GM12891 (cell line): Measurements from ENCODE around the gene ZNF800.
"Not testable (repeated sequence)": the region's sequence is repeated elsewhere in the genome, so short reads cannot be mapped to it uniquely, and the experiment has no call there.

Experiments
- DNase-seq: peaks from one replicate; pipeline ENCODE4 v3.0.0; 2011; ENCODE audit warnings: low spot score; ENCODE audit not compliant: insufficient read length
- FAIRE-seq: peaks from 2 replicates; lab custom pipeline; 2011; peaks lifted over from hg19 to GRCh38; lab: Jason Lieb, UNC
- PAX5 ChIP-seq: IDR thresholded peaks from 2 replicates; pipeline ENCODE4 v1.6.1; 2011; ENCODE audit warnings: low read length, moderate library complexity, mild to moderate bottlenecking; ENCODE audit not compliant: insufficient read depth, severe bottlenecking
- POLR2A ChIP-seq: IDR thresholded peaks from 2 replicates; pipeline ENCODE4 v1.6.1; 2011; ENCODE audit warnings: low read depth, low read length, control low read depth
- POLR2AphosphoS5 ChIP-seq: IDR thresholded peaks from 2 replicates; pipeline ENCODE4 v1.6.1; 2011; ENCODE audit warnings: low read depth, low read length, control low read depth
- POU2F2 ChIP-seq: IDR thresholded peaks from 2 replicates; pipeline ENCODE4 v1.6.1; 2011; ENCODE audit warnings: low read depth, mild to moderate bottlenecking, control low read depth, low read length, moderate library complexity
- SPI1 ChIP-seq: IDR thresholded peaks from 2 replicates; pipeline ENCODE4 v1.6.1; 2011; ENCODE audit warnings: low read depth, low read length, control low read depth
- TAF1 ChIP-seq: IDR thresholded peaks from 2 replicates; pipeline ENCODE4 v1.6.1; 2011; ENCODE audit warnings: low read depth, low read length, control low read depth

ZNF800 gene

DNA sequence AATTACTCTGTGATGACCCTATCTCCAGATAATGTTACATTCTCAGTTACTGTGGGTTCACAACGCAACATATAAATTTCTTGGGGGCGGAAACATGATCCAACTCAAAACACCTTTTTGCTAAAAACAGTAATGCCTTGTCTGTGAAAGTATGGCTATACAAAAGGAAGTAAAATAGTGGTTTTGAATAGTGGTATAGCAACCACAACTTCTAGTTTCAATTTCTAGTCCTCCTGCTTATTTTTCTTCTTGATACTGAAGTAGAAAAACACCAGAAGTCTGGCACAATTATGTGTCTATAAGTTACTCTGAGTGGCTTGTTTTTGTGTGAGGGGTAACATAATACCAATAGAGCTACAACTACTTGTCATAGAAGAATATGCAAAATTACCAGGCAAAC lies 21.5 kb upstream of the ZNF800 start:
- no peak for DNase-seq

DNA sequence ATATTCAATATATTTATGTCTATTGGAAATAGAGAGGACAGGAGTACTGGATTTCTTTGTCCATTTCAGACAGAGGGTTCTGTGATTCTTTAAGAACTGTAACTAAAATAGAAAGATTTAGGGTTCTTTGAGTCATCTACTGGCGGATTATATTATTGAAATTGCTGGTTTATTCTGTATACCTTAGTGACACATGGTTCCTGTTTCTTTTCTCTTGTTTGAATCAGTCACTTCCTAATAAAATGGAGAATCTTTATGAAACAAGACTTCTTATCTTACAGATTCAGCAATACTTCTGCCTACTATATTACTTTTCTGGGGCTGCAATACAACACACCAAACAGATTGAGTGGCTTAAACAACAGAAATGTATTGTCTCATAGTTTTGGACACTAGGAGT lies 20.8 kb upstream of the ZNF800 start:
- TF ChIP-seq TAF1: no peak
- no peak for TF ChIP-seq POLR2AphosphoS5
- TF ChIP-seq PAX5: no peak
- TF ChIP-seq SPI1: no peak
- no peak for TF ChIP-seq POLR2A
- TF ChIP-seq POU2F2: no peak
- no peak for FAIRE-seq
- DNase-seq: no peak

More for the DNA sequence above, 21.5 kb upstream of the ZNF800 start:
- TF ChIP-seq PAX5 (no peak), POU2F2 (no peak), POLR2A (no peak), POLR2AphosphoS5 (no peak), TAF1 (no peak), SPI1 (no peak)
- FAIRE-seq: peak; percentile 89

DNA sequence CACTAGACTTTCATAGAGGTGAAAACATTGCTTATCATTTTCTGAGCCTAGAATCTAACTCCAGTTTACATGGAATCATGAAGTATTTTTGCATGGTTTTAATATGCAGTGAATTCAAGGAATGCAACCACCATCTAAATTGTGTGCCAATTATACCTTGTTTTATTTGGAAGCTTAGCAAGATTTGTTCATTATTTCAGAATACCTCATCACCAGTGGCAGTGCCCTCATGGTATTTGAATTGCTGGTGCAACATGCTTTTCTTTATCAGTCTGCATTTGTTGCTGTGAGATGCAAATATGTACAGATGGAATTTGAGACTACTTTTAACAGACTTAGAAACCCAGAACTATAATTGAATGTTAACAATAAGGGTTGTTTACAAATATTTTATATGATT lies 18.7 kb upstream of the ZNF800 start:
- no peak for TF ChIP-seq SPI1
- no peak for TF ChIP-seq POLR2AphosphoS5
- no peak for TF ChIP-seq PAX5
- no peak for TF ChIP-seq POLR2A
- TF ChIP-seq TAF1: no peak
- TF ChIP-seq POU2F2: no peak
- FAIRE-seq (peak; percentile 20), DNase-seq (no peak)

DNA sequence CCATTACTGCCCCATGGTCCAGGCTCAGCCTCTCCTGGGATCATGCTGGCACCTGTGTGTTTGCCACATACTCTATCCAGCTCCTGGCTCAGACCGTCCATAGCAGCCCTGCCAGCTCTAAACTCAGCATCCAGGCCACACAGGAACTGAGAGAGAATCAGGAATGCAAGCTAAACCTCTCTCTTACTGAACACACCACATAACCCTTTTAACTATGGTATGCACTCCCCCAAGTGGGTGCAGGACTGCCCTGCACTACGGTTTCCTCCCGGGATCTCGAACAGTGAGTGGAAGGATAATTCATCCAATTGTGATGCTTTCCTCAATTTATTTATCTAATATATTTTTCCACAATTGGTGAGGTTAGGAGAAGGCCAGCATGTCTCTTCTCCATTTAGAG lies 17.1 kb upstream of the ZNF800 start:
- no peak for TF ChIP-seq SPI1
- no peak for TF ChIP-seq TAF1
- no peak for TF ChIP-seq POU2F2
- TF ChIP-seq POLR2A: no peak
- TF ChIP-seq PAX5: no peak
- no peak for TF ChIP-seq POLR2AphosphoS5
- FAIRE-seq: no peak
- no peak for DNase-seq

DNA sequence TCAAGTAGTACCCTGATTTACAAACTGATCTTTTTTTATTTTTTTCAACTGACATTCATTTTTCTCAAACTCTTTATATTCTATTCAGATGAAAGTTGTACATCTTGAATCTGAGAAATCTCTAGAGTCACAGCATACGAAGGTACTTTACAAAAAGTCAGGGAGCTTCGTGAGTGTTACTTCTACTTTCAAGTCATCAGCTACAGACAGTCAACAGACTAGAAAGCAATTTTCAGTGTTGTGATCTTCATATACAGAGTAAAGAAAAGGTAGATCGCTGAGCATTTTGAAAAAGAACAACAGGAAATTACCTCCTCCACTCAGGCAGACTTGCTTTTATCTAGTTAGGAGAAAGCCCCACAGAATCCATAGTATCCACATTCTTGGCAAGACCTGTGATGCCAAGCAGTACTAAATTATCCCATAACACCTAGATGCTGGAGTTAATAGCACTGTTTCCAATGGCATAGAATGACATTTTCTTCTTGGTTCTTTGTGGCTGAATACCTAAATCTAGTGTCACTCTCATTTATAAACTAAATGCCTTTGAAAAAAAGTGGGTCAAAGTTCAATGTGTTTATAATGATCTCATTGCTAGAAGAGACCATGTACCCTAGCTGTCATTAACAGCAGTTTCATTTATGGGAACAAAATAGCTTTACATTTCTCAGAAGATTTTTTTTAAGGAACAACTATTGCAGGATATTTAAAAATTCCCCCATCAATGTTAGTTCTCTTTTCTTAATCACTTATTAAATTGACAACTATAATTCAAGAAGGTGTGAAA lies 12.0 kb upstream of the ZNF800 start:
- FAIRE-seq (no peak), DNase-seq (no peak)
- TF ChIP-seq SPI1: no peak
- TF ChIP-seq PAX5: no peak
- TF ChIP-seq TAF1: no peak
- TF ChIP-seq POLR2AphosphoS5: no peak
- TF ChIP-seq POLR2A: no peak
- no peak for TF ChIP-seq POU2F2

DNA sequence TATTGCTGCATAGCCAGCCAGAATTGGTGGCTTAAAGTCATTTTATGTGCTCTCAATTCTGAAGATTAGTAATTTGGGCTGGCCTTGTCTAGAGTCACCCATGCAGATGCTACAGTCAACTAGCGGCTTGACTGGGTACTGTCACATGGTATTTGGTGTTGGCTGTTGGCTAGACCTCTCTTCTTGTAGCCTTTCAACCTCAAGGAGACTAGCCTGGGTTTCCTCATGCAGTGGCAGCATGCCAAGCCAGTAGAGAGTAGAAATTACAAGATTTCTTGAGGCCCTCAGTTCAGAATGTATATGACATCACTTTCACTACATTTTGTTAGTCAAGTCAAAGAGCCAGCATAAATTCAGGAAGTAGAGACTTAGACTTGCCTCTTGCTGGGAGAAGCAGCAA lies 3.7 kb upstream of the ZNF800 start:
- no peak for TF ChIP-seq SPI1
- TF ChIP-seq POLR2A: no peak
- TF ChIP-seq POLR2AphosphoS5: no peak
- TF ChIP-seq PAX5: no peak
- no peak for TF ChIP-seq TAF1
- TF ChIP-seq POU2F2: no peak
- DNase-seq (no peak), FAIRE-seq (no peak)

DNA sequence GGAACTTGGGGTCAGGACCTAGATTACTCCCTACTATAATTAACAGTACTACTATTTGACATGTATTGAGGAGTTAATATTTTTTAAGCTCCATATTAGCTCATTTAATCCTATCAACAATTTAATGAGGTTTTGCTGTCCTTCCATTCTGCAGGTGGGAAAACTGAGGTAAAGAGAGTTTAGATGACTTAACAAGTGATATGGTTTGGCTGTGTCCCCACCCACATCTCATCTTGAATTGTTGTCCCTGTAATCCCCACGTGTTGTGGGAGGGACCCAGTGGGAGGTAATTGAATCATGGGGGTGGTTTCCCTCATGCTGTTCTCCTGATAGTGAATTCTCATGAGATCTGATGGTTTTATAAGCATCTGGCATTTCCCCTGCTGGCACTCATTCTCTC lies 2.6 kb upstream of the ZNF800 start:
- DNase-seq, FAIRE-seq: not testable (repeated sequence)

DNA sequence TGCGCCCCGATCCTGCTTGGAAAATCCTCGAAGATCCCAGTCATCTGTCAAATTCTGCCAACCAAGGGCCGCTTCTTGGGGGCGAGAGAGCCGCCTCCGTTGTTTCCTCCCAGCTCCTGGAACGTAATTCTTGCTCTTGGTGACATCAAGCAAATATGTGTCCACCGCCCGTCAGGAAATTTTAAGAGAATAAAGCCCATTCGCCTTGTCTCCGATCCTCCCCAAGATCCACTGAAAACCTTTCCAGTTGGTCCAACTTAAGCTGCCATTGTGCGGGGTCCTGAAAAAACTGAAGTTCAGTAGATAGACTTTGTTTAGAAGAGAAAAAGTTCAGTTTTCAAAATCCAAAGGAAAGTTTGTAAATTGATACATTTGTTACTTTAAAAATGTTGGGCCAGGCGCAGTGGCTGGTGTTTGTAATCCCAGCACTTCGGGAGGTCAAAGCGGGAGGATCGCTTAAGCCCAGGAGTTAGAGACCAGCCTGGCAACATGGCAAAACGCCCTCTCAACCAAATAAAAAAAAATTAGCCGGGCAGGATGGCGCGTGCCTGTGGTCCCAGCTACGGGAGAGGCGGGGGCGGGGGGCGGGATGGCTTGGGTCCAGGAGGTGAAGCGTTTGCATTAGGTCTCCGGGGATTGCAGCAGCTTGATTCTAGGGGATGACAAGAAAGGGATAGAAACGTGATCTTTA lies 1.0 kb upstream of the ZNF800 start:
- DNase-seq (no peak), FAIRE-seq (peak; percentile 23)
- TF ChIP-seq POLR2A (no peak), TAF1 (no peak), POLR2AphosphoS5 (no peak), PAX5 (no peak), SPI1 (no peak), POU2F2 (0 out of 2 replicates have a peak, but pooled peaks have one; percentile 21)

DNA sequence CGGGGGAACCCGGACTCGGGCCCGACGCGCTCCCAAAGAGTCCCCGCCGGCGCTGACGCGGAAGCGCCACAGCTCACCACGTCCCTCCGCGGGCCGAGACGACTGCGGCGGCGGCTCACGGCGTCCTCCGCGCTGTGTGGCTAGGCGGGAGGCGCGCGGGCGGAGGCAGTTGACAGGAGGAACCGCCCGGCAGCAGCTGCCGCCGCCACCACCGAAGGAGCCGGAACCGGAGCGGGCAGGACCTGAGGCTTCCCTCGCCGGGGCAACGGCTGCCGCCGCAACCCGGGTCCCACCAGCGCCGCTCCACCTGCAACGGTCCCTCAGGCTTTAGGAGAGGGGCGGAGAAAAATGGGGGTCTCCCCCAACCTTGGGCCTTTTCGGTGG lies 334 bp downstream of the ZNF800 start:
- peak; percentile 35 for DNase-seq
- TF ChIP-seq TAF1 (no peak; the same call in 1 of the 2 replicates), PAX5 (no peak), POU2F2 (no peak), SPI1 (no peak), POLR2A (no peak), POLR2AphosphoS5 (no peak)
- no peak for FAIRE-seq
